HFFc6 (cell line): ENCODE results near the gene PCGF5. TPM values are rescaled to one million over a fixed set of nuclear protein-coding genes. Genes with fewer than 3 reads are reported as not detected.

Experiments
- DNase-seq: peaks from one replicate; pipeline ENCODE4 v3.0.0-alpha.2; 2018
- H3K27ac Mint-ChIP-seq: 2 replicates; pipeline ENCODE4 v1.8.0; 2020; ENCODE audit warnings: mild to moderate bottlenecking, mixed read lengths
- H3K27me3 Mint-ChIP-seq: 2 replicates; pipeline ENCODE4 v1.8.0; 2021; ENCODE audit warnings: mild to moderate bottlenecking, moderate library complexity, mixed read lengths; ENCODE audit not compliant: insufficient read depth
- H3K36me3 Mint-ChIP-seq: 2 replicates; pipeline ENCODE4 v1.8.0; 2021; ENCODE audit warnings: low read depth, mixed read lengths
- H3K4me1 Mint-ChIP-seq: 2 replicates; pipeline ENCODE4 v1.8.0; 2020; ENCODE audit warnings: low read depth, mixed read lengths
- H3K4me3 Mint-ChIP-seq: 2 replicates; pipeline ENCODE4 v1.8.0; 2020; ENCODE audit warnings: mild to moderate bottlenecking, moderate library complexity, mixed read lengths
- H3K9me3 Mint-ChIP-seq: 2 replicates; pipeline ENCODE4 v1.8.0; 2020; ENCODE audit warnings: mild to moderate bottlenecking, mixed read lengths
- total RNA-seq, 6 experiments: library from RNA; stranded (reverse); fragmentation: NEBNext Ultra II Directional; extraction: Animal tissue kit (Norgen Biotek cat#: 25700); gene quantifications; 2 replicates in 1 of 6; 3 replicates in 5 of 6; pipeline ENCODE4 v1.2.3, GENCODE V29; 2021
- TF ChIP-seq, protein P1 (sequence below): fragments of 200-600 bp; sonication (generic); IDR thresholded peaks from 2 replicates; pipeline ENCODE4 v1.5.0; 2021; ENCODE audit warnings: antibody characterized with exemption, mild to moderate bottlenecking

Gene PCGF5
- total RNA-seq, 6 experiments from 2014 or later: 23.5 to 36.9 (median 29.6) TPM

DNA sequence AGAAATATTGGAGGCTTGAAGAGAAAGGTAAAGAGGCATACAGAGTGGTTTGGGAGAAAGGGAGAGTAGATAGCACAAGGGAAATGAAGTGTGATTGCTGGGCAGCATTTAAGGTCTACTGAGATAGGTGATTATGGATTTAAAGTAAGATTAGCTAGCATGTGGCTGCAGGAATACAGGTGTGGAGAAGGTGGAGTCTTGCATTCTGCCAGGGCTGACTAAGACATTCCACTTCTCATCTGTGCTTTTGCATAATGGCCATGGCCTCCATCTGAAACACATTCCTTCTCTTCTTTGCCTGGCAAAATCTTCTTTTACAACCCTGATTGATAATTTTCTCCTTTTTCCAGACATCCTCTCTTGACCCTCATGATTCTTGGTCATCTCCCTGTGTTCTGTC, 31.6 kb upstream of the PCGF5 start:
- Mint-ChIP-seq H3K4me1 (peaks cover 63% of the 10 kb centered on the region), H3K27me3 (no peaks in the 10 kb centered on the region), H3K9me3 (no peaks in the 10 kb centered on the region; the same call in 1 of the 2 replicates), H3K27ac (peak overlapping the region; percentile 3; the same call in 1 of the 2 replicates), H3K36me3 (peaks cover 6% of the 10 kb centered on the region), H3K4me3 (no peak overlapping the region)
- TF ChIP-seq, protein P1, sequence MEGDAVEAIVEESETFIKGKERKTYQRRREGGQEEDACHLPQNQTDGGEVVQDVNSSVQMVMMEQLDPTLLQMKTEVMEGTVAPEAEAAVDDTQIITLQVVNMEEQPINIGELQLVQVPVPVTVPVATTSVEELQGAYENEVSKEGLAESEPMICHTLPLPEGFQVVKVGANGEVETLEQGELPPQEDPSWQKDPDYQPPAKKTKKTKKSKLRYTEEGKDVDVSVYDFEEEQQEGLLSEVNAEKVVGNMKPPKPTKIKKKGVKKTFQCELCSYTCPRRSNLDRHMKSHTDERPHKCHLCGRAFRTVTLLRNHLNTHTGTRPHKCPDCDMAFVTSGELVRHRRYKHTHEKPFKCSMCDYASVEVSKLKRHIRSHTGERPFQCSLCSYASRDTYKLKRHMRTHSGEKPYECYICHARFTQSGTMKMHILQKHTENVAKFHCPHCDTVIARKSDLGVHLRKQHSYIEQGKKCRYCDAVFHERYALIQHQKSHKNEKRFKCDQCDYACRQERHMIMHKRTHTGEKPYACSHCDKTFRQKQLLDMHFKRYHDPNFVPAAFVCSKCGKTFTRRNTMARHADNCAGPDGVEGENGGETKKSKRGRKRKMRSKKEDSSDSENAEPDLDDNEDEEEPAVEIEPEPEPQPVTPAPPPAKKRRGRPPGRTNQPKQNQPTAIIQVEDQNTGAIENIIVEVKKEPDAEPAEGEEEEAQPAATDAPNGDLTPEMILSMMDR: no peak
- no peak for DNase-seq

DNA sequence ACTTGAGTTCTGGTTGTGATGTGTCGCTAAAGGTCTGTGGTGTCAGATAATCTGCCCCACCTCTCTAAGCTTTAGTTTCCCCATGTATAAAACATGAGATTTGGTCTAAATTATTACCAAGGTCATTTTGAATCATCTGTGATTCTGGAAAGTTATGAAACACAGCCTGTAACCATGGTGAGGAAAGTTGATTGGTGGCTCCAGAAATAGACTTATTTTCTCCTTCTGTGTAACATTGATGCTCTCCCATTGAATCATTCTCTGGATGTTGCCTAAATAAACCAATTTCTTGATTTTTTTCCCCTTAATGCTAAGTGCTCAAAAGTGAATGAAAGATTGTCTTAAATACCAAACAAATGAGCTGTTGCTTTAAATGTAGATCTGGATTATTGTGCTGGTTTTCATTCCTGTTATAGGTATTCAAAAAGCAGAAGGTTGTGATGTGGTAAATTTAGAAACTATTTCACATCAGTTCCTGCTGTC, 30.0 kb upstream of the PCGF5 start:
- Mint-ChIP-seq H3K27ac (peak overlapping the region; percentile 89), H3K9me3 (no peaks in the 10 kb centered on the region), H3K4me3 (0 out of 2 replicates have a peak overlapping the region, but pooled peaks have one; percentile 26), H3K27me3 (no peaks in the 10 kb centered on the region), H3K4me1 (peaks cover 64% of the 10 kb centered on the region), H3K36me3 (peaks cover 6% of the 10 kb centered on the region; the same call in 1 of the 2 replicates)
- DNase-seq: peak; percentile 81
- TF ChIP-seq, protein P1: no peak

DNA sequence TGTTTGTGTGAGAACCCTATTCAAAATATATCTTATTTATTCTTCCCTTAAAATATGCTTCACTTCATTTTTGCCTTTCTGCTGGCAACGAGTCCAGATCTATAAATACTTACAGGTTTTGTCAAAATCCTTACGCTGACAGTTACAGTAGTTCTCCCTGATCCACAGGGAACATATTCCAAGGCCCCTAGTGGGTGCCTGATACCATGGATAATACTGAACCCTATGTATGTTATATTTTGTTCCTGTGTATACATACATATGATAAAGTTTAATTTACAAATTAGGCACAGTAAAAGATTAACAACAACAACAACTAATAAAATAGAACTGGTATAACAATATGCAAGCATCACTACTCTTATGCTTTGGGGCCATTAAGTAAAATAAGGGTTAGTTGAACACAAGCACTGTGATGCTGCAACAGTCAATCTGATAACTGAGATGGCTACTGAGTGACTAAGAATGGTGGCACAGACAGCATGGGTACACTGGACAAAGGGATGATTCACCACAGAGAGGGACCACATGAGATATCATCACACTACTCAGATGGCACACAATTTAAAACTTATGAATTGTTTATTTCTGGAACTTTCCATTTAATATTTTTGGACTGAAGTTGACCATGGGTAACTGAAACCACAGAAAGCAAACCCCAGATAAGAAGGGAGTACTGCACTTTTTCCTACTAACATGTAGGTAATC, 29.4 kb upstream of the PCGF5 start:
- H3K9me3 Mint-ChIP-seq: no peaks in the 10 kb centered on the region
- peaks cover 6% of the 10 kb centered on the region; the same call in 1 of the 2 replicates for H3K36me3 Mint-ChIP-seq

DNA sequence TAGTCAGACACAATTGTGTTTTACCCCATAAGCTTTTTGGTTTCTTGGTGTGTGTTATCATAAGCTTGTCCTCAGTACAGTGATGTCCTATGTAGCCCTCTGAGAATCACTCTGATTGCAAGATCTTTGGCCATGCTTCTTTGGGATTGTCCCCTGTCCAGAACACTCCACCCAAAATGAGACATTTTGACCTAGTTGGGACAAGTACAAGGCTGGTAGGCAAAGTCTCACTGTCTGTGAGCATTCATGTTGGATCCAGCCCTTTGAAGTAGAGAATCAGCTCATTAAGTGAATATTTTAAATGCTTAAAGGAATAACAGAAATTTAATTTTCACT, 28.9 kb upstream of the PCGF5 start:
- Mint-ChIP-seq H3K27me3 (no peaks in the 10 kb centered on the region), H3K36me3 (peaks cover 6% of the 10 kb centered on the region; the same call in 1 of the 2 replicates), H3K27ac (peak overlapping the region; percentile 89), H3K4me3 (no peak overlapping the region), H3K4me1 (peaks cover 54% of the 10 kb centered on the region), H3K9me3 (no peaks in the 10 kb centered on the region)
- TF ChIP-seq, protein P1: no peak
- DNase-seq: no peak

More for the DNA sequence above, 29.4 kb upstream of the PCGF5 start:
- Mint-ChIP-seq H3K4me3 (0 out of 2 replicates have a peak overlapping the region, but pooled peaks have one; percentile 26), H3K27me3 (no peaks in the 10 kb centered on the region), H3K27ac (peak overlapping the region; percentile 89), H3K4me1 (peaks cover 58% of the 10 kb centered on the region)
- peak; percentile 71 for DNase-seq
- TF ChIP-seq, protein P1: no peak

DNA sequence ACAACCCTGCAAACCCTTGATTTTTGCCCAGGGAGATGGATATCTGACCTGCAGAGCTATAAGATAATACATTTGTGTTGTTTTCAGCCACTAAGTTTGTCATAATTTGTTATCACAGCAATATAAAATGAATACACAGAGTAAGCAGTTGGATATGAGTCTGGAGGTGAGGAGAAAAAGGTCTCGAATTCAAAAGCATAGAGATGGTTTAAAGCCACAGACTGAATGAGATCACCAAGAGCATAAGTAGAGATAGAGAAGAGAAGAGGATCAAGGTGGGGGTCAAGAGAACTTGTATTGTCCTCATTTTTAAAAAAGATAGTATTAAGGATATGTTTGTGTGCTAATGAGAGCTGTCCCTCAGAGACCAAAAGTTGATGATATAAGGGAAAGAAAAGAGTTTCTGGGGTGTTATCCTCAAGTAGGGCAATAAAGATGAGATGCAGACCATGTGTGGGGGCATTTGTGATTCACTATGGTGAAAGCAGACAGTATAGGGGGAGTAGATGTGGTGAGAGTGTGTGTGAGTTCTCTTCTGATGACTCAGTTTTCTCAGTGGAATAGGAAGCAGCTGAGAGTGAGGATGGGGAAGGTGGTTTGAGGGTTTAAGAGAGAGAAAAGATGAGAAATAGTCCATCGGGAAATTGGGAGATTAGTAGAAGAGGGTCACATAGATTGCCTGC, 25.8 kb upstream of the PCGF5 start:
- no peaks in the 10 kb centered on the region for H3K9me3 Mint-ChIP-seq
- H3K27me3 Mint-ChIP-seq: no peaks in the 10 kb centered on the region
- peak; percentile 49 for DNase-seq
- peak overlapping the region; percentile 2; the same call in 1 of the 2 replicates for H3K4me3 Mint-ChIP-seq
- peak overlapping the region; percentile 56 for H3K27ac Mint-ChIP-seq
- H3K4me1 Mint-ChIP-seq: peaks cover 54% of the 10 kb centered on the region
- TF ChIP-seq, protein P1: no peak
- peaks cover 16% of the 10 kb centered on the region for H3K36me3 Mint-ChIP-seq
